PFSK-1 (cell line): ENCODE data around the gene FAM171A2.

Experiments used
- FOXP2 ChIP-seq: optimal IDR thresholded peaks from 2 replicates; pipeline ENCODE3; 2011; ENCODE audit warnings: borderline replicate concordance, control low read depth, inconsistent platforms; ENCODE audit not compliant: insufficient read depth; ENCODE audit errors: extremely low read length, extremely low read depth
- POLR2AphosphoS5 ChIP-seq: IDR thresholded peaks from 2 replicates; pipeline ENCODE4 v1.6.1; 2012; ENCODE audit warnings: low read depth, mild to moderate bottlenecking, control low read depth, low read length, moderate library complexity
- REST ChIP-seq, 2 experiments: IDR thresholded peaks; 2 replicates each; pipeline versions ENCODE4 v1.6.1 to v1.8.0; 2011 to 2012; ENCODE audit warnings: low read depth in 2 of 2, low read length in 2 of 2, control low read depth in 1 of 2, inconsistent platforms in 1 of 2, mild to moderate bottlenecking in 1 of 2, moderate library complexity in 1 of 2; ENCODE audit not compliant: insufficient read depth in 1 of 2
- SIN3A ChIP-seq: IDR thresholded peaks from 2 replicates; pipeline ENCODE4 v1.6.1; 2012; ENCODE audit warnings: mild to moderate bottlenecking, low read length, moderate library complexity, borderline replicate concordance; ENCODE audit not compliant: insufficient read depth
- TAF1 ChIP-seq: IDR thresholded peaks from 2 replicates; pipeline ENCODE4 v1.6.1; 2012; ENCODE audit warnings: low read length, control low read depth, borderline replicate concordance; ENCODE audit not compliant: insufficient read depth

The FAM171A2 gene

GRCh38 chr17:44382917-44383316 is 19.3 kb upstream of the FAM171A2 start:
- no peak for TF ChIP-seq FOXP2
- no peak for TF ChIP-seq POLR2AphosphoS5
- no peak for TF ChIP-seq TAF1
- no peak for TF ChIP-seq REST (IDR thresholded peaks at IDR 0.05; ENCODE audit: insufficient read depth in 1 of 2, low read depth in 2 of 2, low read length in 2 of 2)
- TF ChIP-seq SIN3A, result no peak

- TF ChIP-seq FOXP2 (no peak), TAF1 (no peak), REST (IDR thresholded peaks at IDR 0.05; ENCODE audit: insufficient read depth in 1 of 2, low read depth in 2 of 2, low read length in 2 of 2) (no peak), POLR2AphosphoS5 (no peak), SIN3A (no peak)
Observed at GRCh38 chr17:44381810-44382305, 18.2 kb upstream of the FAM171A2 start.

DNA sequence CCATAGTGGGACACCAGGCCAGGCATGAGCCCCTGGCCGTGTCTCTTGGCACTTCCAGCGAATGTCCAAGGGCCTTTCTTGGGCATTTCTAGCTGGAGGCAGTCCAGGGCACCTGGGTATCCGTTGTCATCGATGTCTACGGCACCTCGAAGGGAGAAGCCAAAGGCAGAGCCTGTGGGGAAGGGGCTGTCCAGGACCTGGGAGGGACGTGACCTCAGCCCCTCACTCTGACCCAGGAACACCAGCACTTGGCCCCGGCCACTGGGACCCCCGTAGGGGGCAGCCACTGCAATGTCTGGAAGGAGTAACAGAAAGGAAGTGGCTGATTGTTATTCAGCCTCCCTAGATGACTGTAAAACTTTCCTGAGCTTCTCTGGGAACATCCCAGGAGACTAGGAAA is 17.1 kb upstream of the FAM171A2 start:
- TF ChIP-seq FOXP2, result no peak
- no peak for TF ChIP-seq TAF1
- TF ChIP-seq SIN3A, result no peak
- no peak for TF ChIP-seq REST (IDR thresholded peaks at IDR 0.05; ENCODE audit: insufficient read depth in 1 of 2, low read depth in 2 of 2, low read length in 2 of 2)

- no peak for TF ChIP-seq FOXP2
- no peak for TF ChIP-seq POLR2AphosphoS5
- no peak for TF ChIP-seq REST (IDR thresholded peaks at IDR 0.05; ENCODE audit: insufficient read depth in 1 of 2, low read depth in 2 of 2, low read length in 2 of 2)
- no peak for TF ChIP-seq SIN3A
- TF ChIP-seq TAF1, result no peak
Observed at GRCh38 chr17:44379887-44380286, 16.2 kb upstream of the FAM171A2 start.

GRCh38 chr17:44378171-44378705 is 14.6 kb upstream of the FAM171A2 start:
- TF ChIP-seq FOXP2 (no peak), TAF1 (no peak), SIN3A (no peak), POLR2AphosphoS5 (no peak), REST (IDR thresholded peaks at IDR 0.05; ENCODE audit: insufficient read depth in 1 of 2, low read depth in 2 of 2, low read length in 2 of 2) (no peak)
